HG03342 (cell line): Measurements from ENCODE around the gene TCF12.
"Not testable (repeated sequence)": the region's sequence is repeated elsewhere in the genome, so short reads cannot be mapped to it uniquely, and the experiment has no call there.

Experiments used
- ATAC-seq: cut with Tn5 transposase; IDR thresholded peaks from one replicate; pipeline ENCODE4 v1.9.1; 2021; ENCODE audit warnings: mild to moderate bottlenecking, moderate library complexity; ENCODE audit not compliant: unreplicated experiment

Gene TCF12

DNA sequence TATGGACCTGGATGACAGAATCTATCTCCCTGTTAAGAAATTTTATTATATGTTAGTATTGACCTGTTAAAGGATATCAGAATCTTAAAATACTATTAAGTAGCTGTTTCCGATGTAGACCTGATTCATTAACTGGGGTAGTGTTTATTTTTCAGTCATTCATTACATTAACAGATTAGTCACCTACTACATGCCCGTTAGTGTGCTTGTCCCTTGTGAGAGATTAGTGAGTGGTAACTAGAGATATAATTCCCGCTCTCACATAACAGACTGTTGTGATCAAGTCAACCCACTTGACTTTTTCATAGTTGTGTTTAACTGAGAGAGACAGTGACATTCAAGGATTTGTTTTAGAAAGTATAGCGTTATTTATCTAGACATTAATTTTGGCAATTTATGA is 166.8 kb downstream of the TCF12 start:
- ATAC-seq: no peak

- no peak for ATAC-seq
These were observed 168.5 kb downstream of the TCF12 start for GRCh38 chr15:57086857-57087427.

- no peak for ATAC-seq
These were observed 171.5 kb downstream of the TCF12 start for GRCh38 chr15:57089815-57090495.

- ATAC-seq: no peak
These were observed 172.0 kb downstream of the TCF12 start for GRCh38 chr15:57090496-57090859.

GRCh38 chr15:57091636-57092035 is 173.2 kb downstream of the TCF12 start:
- no peak for ATAC-seq

DNA sequence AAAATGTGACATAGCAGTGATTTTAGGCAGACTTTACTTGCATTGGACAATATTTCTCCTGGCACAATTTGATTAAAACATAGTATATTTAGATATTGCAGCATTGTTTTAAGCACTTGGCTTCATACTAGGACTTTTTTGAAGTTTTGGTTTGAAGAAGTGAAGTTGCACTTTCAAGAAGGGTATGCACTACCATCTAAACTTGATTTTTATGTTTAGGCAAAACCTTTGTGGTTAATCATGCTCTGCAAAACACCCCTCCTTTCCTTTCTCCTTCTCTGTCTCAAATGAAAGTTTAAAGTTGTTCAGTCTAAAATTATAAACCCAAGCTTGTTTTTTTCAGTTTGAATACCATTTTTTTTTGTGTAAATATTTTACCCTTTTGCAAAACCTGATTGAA is 173.8 kb downstream of the TCF12 start:
- ATAC-seq: no peak

- no peak for ATAC-seq
These were observed 176.1 kb downstream of the TCF12 start for GRCh38 chr15:57094321-57095257.

GRCh38 chr15:57095896-57096295 is 177.5 kb downstream of the TCF12 start:
- no peak for ATAC-seq

GRCh38 chr15:57097246-57097645 is 178.8 kb downstream of the TCF12 start:
- ATAC-seq: no peak

- not testable (repeated sequence) for ATAC-seq
These were observed 179.6 kb downstream of the TCF12 start for GRCh38 chr15:57097919-57098543.

GRCh38 chr15:57098896-57099295 is 180.5 kb downstream of the TCF12 start:
- no peak for ATAC-seq

GRCh38 chr15:57100136-57100539 is 181.7 kb downstream of the TCF12 start:
- no peak for ATAC-seq

- no peak for ATAC-seq
These were observed 184.4 kb downstream of the TCF12 start for GRCh38 chr15:57102858-57103257.

DNA sequence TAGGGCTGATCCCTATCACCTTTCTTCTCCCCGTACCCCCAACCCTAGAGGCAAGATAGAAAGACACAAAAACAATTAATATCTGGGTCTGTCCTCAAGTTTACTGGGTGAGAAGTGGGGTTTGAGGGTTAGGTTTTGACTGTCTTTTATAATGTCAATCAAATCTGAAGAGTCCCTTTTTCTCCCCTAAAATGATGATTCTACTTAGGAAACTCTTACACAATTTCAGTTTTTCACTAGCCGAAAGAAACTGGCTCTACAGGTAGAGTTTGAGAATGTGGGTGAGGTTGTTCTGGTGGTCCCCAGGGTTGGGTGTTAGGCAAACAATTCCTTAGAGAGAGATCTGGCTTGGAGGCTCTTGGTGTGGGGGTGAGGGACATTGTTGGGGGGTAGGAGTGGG is 189.9 kb downstream of the TCF12 start:
- no peak for ATAC-seq

- ATAC-seq: no peak
These were observed 190.6 kb downstream of the TCF12 start for GRCh38 chr15:57109005-57109404.

DNA sequence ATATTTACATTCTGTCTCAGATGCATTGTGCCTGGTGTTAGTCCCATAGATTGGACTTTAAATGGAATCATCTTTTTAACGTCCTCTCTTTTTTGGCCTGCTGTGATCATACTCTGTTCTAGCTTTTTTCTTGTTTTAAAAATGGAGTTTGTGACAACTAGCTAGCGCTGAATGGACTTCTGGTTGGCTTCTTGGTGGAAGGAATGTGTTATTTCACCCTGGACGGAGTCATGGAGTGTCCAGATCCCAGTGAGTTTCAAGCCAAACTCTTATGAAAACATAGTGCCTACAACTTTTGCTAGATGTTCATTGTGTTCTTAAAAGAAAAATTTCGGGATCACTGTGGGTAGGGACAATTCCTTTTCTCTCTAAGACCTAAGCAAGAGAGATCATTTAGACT is 192.6 kb downstream of the TCF12 start:
- no peak for ATAC-seq

DNA sequence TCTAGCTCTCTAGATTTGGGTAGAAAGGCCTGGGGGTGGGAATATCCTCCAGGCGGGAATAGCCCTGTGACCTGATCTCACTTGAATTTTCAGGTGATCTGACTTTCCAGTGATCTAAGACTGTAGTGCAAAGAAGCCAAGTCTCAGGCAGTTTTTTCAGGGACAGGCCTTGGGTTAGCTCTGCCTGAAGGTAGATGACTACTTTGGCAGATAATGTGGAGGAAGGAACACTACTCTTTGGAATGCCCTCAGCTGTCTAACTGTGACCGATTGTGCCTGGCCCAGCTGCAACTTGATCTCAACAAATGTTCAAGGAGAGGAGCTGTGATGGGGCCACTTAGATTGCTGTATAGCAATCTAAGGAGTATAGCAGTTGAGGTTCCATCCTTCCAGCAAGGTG is 193.7 kb downstream of the TCF12 start:
- ATAC-seq: no peak

GRCh38 chr15:57114070-57114469 is 195.6 kb downstream of the TCF12 start:
- ATAC-seq: no peak

- no peak for ATAC-seq
These were observed 199.8 kb downstream of the TCF12 start for GRCh38 chr15:57118013-57118799.

DNA sequence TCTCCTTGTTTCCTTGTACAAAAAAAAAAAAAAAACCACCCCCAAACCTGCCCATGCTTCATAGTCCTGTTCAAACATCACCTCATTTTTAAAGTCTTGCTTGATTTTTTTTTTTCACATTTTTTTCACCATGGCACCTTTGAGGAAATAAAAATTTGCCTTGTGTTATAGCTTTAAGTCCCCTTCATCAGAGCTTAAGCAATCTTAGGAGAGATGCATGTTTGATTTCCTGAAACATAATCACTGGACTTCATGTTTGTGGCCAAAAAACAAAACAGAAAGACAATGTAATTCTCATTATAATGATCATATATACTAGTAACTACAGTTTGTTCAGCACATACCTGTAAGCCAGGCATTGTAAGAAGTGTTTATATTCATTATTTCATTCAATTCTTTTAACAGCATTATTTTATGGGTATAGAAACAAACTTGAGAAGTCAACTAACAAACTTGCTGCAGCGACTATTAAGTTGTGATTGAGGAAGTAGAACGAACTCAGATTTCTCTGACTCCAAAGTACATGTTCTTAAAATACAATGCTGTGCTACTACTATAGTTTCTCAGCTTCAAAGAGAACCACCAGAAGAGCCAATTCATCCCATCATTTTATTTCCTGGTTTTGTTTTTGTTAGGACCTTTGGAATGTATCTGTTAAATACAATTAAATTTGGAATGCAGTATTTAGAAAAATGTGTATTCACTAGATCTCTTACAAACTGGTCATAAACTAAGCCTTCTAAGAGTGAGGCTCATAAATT is 203.8 kb downstream of the TCF12 start:
- ATAC-seq: no peak
